Pancreas (tissue), 10 donors: Measurements from ENCODE around the gene MIEF1. TPM values are rescaled to one million over a fixed set of nuclear protein-coding genes. Genes with fewer than 3 reads are reported as not detected.

ENCODE experiments used
- ATAC-seq, 4 donors: fragments of 200-7000 bp; cut with Tn5 transposase; one replicate each; pipeline versions ENCODE4 v1.8.0 to v1.9.1; 2020; ENCODE audit warnings: mild to moderate bottlenecking in 4 of 4, moderate library complexity in 4 of 4
- DNase-seq, 6 donors: peaks; one replicate each; pipeline ENCODE4 v3.0.0-alpha.2; 2020
- FAIRE-seq: peaks from 2 replicates; lab custom pipeline; 2012; peaks lifted over from hg19 to GRCh38; lab: Jason Lieb, UNC
- H3K27ac ChIP-seq, 4 donors: fragments of 200-600 bp; sonication (generic); 1 replicate in 3 of 4; 2 replicates in 1 of 4; pipeline versions ENCODE4 v1.5.0 to v1.8.0; 2020
- H3K27me3 ChIP-seq, 4 donors: fragments of 200-600 bp; one replicate each; pipeline ENCODE4 v1.8.0; 2021
- H3K36me3 ChIP-seq, 3 donors: fragments of 200-600 bp; sonication (generic) in 1 of 3; one replicate each; pipeline versions ENCODE4 v1.5.0 to v1.8.0; 2020 to 2021
- H3K4me1 ChIP-seq, 3 donors: fragments of 200-600 bp; one replicate each; pipeline ENCODE4 v1.8.0; 2021
- H3K4me3 ChIP-seq, 4 donors: fragments of 200-600 bp; sonication (generic) in 2 of 4; one replicate each; pipeline versions ENCODE4 v1.5.0 to v1.8.0; 2020 to 2021
- H3K9me3 ChIP-seq, 4 donors: fragments of 200-600 bp; one replicate each; pipeline ENCODE4 v1.8.0; 2021
- CTCF ChIP-seq, 4 donors: fragments of 200-600 bp; sonication (generic) in 3 of 4; IDR thresholded peaks; one replicate each; pipeline versions ENCODE4 v1.5.0 to v1.8.0; 2021; ENCODE audit warnings: antibody characterized with exemption in 4 of 4
- WGBS, 2 donors: extraction: QIAGEN DNeasy Blood & Tissue Kit; methylation state at CpG; one replicate each; pipeline ENCODE4 v1.1.7; 2013; 5-methylcytosine and 5-hydroxymethylcytosine counted together
- intact Hi-C, 3 donors: fragments of 100-400 bp; cut with DNase I; formaldehyde crosslinking; loops; one replicate each; pipeline versions ENCODE4 v1.11.1 to v1.14.2; 2022
- polyA plus RNA-seq, 2 donors: library from polyadenylated mRNA; stranded (reverse); fragments of 200-250 nt; gene quantifications; one replicate each; pipeline ENCODE4 v1.2.3, GENCODE V29; 2013
- total RNA-seq, 6 donors: library from RNA; stranded (reverse); fragmentation: NEBNext Ultra II Directional in 4 of 6; extraction: Animal tissue kit (Norgen Biotek cat#: 25700) in 4 of 6; gene quantifications; one replicate each; pipeline versions ENCODE4 v1.2.1 to v1.2.4, GENCODE V29; 2021 to 2023
- donor health status: healthy with polysubstance abuse.
- donor health status: DM: no; HTN: no; CAD: no; lungs with moderate emphysema.
- donor health status: DM: no; HTN: no; CAD: no.
- donor health status: control.
- donor health status: control.
- donor health status: Bipolar disorder and iron deficiency.
- donor health status: DM: yes; HTN: yes; CAD: no.
- donor health status: DM: no; HTN: no; CAD: no.
- donor health status: DM: no; HTN: no; CAD: no.
- donor health status: DM: yes; HTN: yes; CAD: no.

The MIEF1 gene
- total and polyA plus RNA-seq, 8 donors = 6.3 to 15.1 (median 11.1) TPM

GRCh38 chr22:39494471-39495120 is 7.5 kb upstream of the MIEF1 start:
- Histone ChIP-seq H3K27ac (no peak overlapping the region), H3K36me3 (no peaks in the 10 kb centered on the region), H3K9me3 (no peaks in the 10 kb centered on the region), H3K4me1 (no peaks in the 10 kb centered on the region), H3K27me3 (no peaks in the 10 kb centered on the region), H3K4me3 (no peak overlapping the region)
- WGBS, 2 donors = 75 to 78% methylated on average over 10 of the region's 10 CpGs
- FAIRE-seq = no peak
- no peak for TF ChIP-seq CTCF (IDR thresholded peaks at IDR 0.05)
- intact Hi-C loops = loop anchor here in 1 of 3 donors (5.0 kb wide), 1 partner anchor 33 kb away; no protein-coding TSS in a partner anchor
- no peak for ATAC-seq
- DNase-seq = peak in 1 of 6 donors; percentile 19

- FAIRE-seq = no peak
- H3K4me1 ChIP-seq = peaks cover 0 to 8% (median 0%) of the 10 kb centered on the region in 3 donors
- peak; percentile 66 to 80 (median 74) for TF ChIP-seq CTCF (IDR thresholded peaks at IDR 0.05)
- H3K27me3 ChIP-seq = no peaks in the 10 kb centered on the region
- H3K36me3 ChIP-seq = no peaks in the 10 kb centered on the region
- peak overlapping the region in 3 of 4 donors; percentile 12 to 55 (median 29) for H3K27ac ChIP-seq
- peak; percentile 66 to 86 (median 84) for ATAC-seq
- WGBS, 2 donors = 32 to 36% methylated on average over 13 of the region's 13 CpGs
- no peaks in the 10 kb centered on the region for H3K9me3 ChIP-seq
- DNase-seq = peak; percentile 71 to 91 (median 76)
- no peak overlapping the region for H3K4me3 ChIP-seq
- intact Hi-C loops = no loop called here
Observed at GRCh38 chr22:39496131-39496838, 5.8 kb upstream of the MIEF1 start.

- no peak overlapping the region for H3K27ac ChIP-seq
- H3K4me1 ChIP-seq = peaks cover 0 to 10% (median 0%) of the 10 kb centered on the region in 3 donors
- no peaks in the 10 kb centered on the region for H3K36me3 ChIP-seq
- no peak overlapping the region for H3K4me3 ChIP-seq
- H3K9me3 ChIP-seq = no peaks in the 10 kb centered on the region
- DNase-seq = peak in 1 of 6 donors; percentile 1
- WGBS, 2 donors = 84 to 86% methylated on average over 8 of the region's 8 CpGs
- ATAC-seq = no peak
- intact Hi-C loops = no loop called here
- no peaks in the 10 kb centered on the region for H3K27me3 ChIP-seq
- no peak for TF ChIP-seq CTCF (IDR thresholded peaks at IDR 0.05)
- FAIRE-seq = no peak
Observed at GRCh38 chr22:39497429-39497828, 4.7 kb upstream of the MIEF1 start.

GRCh38 chr22:39498368-39498767 is 3.7 kb upstream of the MIEF1 start:
- intact Hi-C loops = no loop called here
- 42 to 54% methylated on average over 2 of the region's 2 CpGs for WGBS, 2 donors
- TF ChIP-seq CTCF (IDR thresholded peaks at IDR 0.05) = no peak
- Histone ChIP-seq H3K36me3 (no peaks in the 10 kb centered on the region), H3K27me3 (no peaks in the 10 kb centered on the region), H3K4me1 (peaks cover 4 to 14% (median 5%) of the 10 kb centered on the region in 3 donors), H3K27ac (no peak overlapping the region), H3K4me3 (no peak overlapping the region), H3K9me3 (no peaks in the 10 kb centered on the region)
- ATAC-seq (no peak), FAIRE-seq (no peak), DNase-seq (peak in 1 of 6 donors; percentile 14)
